ENCODE measurements around the gene OGDH.

DNA sequence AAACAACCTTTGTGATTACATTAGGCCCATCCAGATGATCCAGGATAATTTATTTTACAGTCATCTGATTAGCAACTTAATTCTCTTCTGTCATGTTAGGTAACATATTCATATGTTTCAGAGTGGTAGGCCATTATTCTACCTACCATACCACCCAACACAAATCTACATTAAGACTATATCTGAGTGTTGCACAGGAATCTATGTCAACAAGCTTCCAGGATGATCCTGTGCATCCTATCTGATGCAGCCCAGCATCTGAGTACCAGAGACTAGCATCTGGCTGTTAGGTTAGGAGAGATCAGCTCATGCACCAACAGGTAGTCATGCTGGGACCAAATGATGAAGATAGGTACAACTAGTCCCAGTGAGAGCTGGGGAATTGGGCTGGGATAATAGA lies 31.4 kb upstream of the OGDH start:
- TF ChIP-seq EZH2phosphoT487 (IDR thresholded peaks at IDR 0.05; ENCODE audit: insufficient read depth, low read depth) (no peak), EZH2 (IDR thresholded peaks at IDR 0.05; ENCODE audit: insufficient read depth, poor library complexity, severe bottlenecking) (no peak)
